ENCODE results near the gene CLEC2A.

DNA sequence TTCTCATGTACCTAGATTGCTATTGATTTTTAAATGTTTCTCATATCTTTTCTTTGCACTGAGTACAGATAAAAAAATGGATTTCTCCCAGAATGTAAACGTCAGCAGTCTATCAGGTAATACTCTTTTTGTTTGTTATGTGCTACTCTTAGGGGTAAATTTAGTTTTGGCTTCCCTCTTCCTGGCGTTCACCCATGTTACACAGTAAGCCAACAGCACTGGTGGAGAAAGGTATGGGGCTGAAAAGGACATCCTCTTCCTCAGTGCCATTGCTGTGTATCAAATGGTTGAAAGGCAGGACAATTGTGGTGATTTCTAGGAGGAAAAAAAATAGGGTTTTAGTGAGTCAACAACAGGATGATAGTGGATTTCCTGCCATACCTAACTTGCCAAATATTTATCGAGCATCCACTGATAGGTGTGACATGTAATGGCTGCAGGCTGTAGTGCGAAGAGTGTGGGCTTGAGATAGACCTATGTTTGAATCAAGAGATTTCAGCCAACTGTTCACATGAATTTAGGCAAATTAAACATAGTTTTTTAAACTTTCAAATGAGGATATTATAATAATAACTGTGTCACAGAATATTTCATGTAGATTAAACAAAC is 43.4 kb downstream of the CLEC2A start:
- TF ChIP-seq EP300 (IDR thresholded peaks at IDR 0.05): no peak
- TF ChIP-seq, protein P1, sequence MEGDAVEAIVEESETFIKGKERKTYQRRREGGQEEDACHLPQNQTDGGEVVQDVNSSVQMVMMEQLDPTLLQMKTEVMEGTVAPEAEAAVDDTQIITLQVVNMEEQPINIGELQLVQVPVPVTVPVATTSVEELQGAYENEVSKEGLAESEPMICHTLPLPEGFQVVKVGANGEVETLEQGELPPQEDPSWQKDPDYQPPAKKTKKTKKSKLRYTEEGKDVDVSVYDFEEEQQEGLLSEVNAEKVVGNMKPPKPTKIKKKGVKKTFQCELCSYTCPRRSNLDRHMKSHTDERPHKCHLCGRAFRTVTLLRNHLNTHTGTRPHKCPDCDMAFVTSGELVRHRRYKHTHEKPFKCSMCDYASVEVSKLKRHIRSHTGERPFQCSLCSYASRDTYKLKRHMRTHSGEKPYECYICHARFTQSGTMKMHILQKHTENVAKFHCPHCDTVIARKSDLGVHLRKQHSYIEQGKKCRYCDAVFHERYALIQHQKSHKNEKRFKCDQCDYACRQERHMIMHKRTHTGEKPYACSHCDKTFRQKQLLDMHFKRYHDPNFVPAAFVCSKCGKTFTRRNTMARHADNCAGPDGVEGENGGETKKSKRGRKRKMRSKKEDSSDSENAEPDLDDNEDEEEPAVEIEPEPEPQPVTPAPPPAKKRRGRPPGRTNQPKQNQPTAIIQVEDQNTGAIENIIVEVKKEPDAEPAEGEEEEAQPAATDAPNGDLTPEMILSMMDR (IDR thresholded peaks at IDR 0.05): no peak
- no peak for TF ChIP-seq POLR2AphosphoS5 (IDR thresholded peaks at IDR 0.05)
- TF ChIP-seq POLR2A (IDR thresholded peaks at IDR 0.05): no peak
